Liver (tissue), 3 donors: ENCODE data around the gene ID3.

ENCODE experiments used
- CTCF ChIP-seq: fragments of 150-350 bp; IDR thresholded peaks from 2 replicates; pipeline ENCODE4 v1.5.1; 2017; ENCODE audit warnings: improper control_type of control experiment, low read depth, low read length; ENCODE audit not compliant: missing input control
- MAX ChIP-seq: IDR thresholded peaks from 2 replicates; pipeline ENCODE4 v1.6.1; 2016; ENCODE audit warnings: antibody characterized with exemption
- NR2F2 ChIP-seq: IDR thresholded peaks from 2 replicates; pipeline ENCODE4 v1.6.1; 2016; ENCODE audit warnings: antibody characterized with exemption
- YY1 ChIP-seq: IDR thresholded peaks from 2 replicates; pipeline ENCODE4 v1.6.1; 2016; ENCODE audit warnings: antibody characterized with exemption, mild to moderate bottlenecking
- donor health status: healthy.
- donor health status: healthy.

GRCh38 chr1:23582820-23583219, 23.5 kb upstream of the ID3 start:
- no peak for TF ChIP-seq CTCF
- TF ChIP-seq NR2F2 = no peak
- TF ChIP-seq YY1 = no peak
- TF ChIP-seq MAX = no peak
